ENCODE measurements around the gene LEFTY1. TPM values are rescaled to one million over a fixed set of nuclear protein-coding genes. Genes with fewer than 3 reads are reported as not detected.
A peak's percentile ranks its signal among the peaks of the same experiment; 100 is the strongest.
"Not testable (repeated sequence)": the region's sequence is repeated elsewhere in the genome, so short reads cannot be mapped to it uniquely, and the experiment has no call there.

LEFTY1 gene
- total and polyA plus RNA-seq, 5 donors = 0.11 to 0.54 (median 0.48) TPM

DNA sequence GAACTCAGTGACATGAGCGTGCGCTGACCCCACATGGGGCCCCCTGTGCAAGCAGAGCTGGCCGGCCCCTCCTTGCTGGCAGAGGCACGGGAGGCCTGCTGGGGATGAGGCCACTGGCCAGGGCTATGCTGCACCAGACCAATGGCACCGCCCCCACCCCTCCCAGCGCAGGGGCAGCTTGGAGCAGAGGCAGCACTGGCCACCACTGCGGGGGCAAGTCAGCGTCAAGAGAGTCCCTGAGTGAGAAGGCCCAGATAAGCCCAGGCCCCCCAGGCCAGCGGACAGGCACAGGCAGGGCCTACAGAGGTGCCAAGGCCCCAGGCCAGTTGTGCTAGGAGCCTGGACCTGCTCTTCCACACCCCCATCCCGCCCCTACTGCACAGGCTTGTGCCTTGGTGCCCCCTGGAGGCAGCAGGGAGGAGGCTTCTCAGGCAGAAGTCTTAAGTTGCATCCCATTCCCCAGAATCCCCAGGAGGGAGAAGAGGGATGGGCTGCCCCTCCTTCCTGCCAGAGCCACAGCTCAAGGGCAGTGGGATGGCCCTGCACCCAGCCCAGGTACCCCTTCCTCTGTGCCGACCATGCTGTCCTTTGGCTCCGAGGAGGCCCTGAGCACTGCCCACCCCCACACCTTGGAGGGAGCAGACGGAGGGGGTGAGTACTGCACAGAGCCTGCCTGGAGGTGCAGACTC, 43.2 kb downstream of the LEFTY1 start:
- Histone ChIP-seq H3K9me3 (ENCODE audit: control insufficient read depth, low read length) (no peaks in the 10 kb centered on the region), H3K4me1 (ENCODE audit: control insufficient read depth, insufficient read depth, low read length) (no peaks in the 10 kb centered on the region), H3K27ac (ENCODE audit: low read length) (no peak overlapping the region), H3K27me3 (ENCODE audit: control insufficient read depth, insufficient read depth) (no peaks in the 10 kb centered on the region), H3K4me3 (ENCODE audit: low read length) (no peak overlapping the region)
- 58% methylated on average over 13 of the region's 13 CpGs for WGBS
- DNase-seq (peak; percentile 88 to 94 (median 91)), ATAC-seq (peak; percentile 78 to 82)
- intact Hi-C loops (cut with DNase I) = loop anchor here in 3 of 4 donors (5.0 to 10.0 kb wide), 3 partner anchors 71 to 371 kb away; partner anchors contain the start of gene SRP9 (in 1 of the 3)

DNA sequence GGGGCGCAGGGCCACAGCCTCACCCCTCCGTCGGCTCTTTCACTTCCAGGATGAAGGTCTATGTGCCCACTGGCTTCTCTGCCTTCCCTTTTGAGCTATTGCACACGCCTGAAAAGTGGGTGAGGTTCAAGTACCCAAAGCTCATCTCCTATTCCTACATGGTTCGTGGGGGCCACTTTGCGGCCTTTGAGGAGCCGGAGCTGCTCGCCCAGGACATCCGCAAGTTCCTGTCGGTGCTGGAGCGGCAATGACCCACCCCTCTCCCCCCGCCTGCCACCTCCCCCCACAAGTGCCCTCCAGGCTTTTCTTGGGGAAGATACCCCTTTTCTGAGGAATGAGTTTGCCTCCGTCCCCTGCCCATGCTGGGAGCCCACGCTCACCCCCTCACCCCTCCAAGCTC, 43.8 kb downstream of the LEFTY1 start:
- Histone ChIP-seq H3K27ac (ENCODE audit: low read length) (no peak overlapping the region), H3K27me3 (ENCODE audit: control insufficient read depth, insufficient read depth) (no peaks in the 10 kb centered on the region), H3K4me1 (ENCODE audit: control insufficient read depth, insufficient read depth, low read length) (no peaks in the 10 kb centered on the region), H3K9me3 (ENCODE audit: control insufficient read depth, low read length) (no peaks in the 10 kb centered on the region), H3K4me3 (ENCODE audit: low read length) (no peak overlapping the region)
- DNase-seq (no peak), ATAC-seq (no peak)
- WGBS = 87% methylated on average over 14 of the region's 14 CpGs
- intact Hi-C loops (cut with DNase I) = loop anchor here in 3 of 4 donors (5.0 to 10.0 kb wide), 3 partner anchors 70 to 370 kb away; partner anchors contain the start of gene SRP9 (in 1 of the 3)

DNA sequence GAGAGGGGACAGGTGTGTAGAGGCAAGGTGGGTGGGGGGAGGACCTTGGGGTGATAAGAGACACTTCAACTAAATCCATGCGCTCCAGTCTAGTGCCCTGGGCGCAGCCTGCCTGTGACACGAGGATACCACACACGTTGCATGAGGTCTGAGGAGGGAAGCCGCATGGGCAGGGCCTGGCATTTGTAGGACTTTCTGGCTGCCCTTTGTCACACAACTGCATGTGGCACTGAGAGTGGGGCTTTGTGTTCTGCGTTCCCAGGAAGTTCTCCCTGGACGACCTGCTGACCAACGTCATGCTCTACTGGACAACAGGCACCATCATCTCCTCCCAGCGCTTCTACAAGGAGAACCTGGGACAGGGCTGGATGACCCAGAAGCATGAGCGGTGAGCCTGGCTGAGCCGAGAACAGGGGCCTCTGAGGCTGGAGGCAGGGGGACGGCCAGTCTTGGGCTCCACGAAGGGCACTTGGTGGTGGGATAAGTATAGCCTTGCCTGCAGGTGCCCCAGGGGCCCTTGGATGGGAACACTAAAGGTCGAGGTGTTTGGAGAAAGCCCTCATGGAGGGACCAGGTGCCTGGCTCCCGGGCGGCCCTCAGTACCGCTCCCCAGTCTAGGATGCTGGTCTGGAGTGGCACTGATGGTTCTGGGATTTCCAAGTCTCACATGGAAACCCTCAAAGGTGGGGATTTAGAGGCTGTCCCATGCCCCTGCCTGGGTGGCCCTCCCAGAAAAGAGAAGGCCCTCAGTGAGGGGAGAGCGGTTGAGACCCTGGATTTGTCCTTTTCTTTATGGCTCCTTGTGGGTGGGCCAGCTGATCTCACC, 44.5 kb downstream of the LEFTY1 start:
- 83% methylated on average over 18 of the region's 18 CpGs for WGBS
- no peaks in the 10 kb centered on the region for H3K4me1 ChIP-seq (ENCODE audit: control insufficient read depth, insufficient read depth, low read length)
- H3K4me3 ChIP-seq (ENCODE audit: low read length) = no peak overlapping the region
- H3K27ac ChIP-seq (ENCODE audit: low read length) = no peak overlapping the region
- H3K27me3 ChIP-seq (ENCODE audit: control insufficient read depth, insufficient read depth) = no peaks in the 10 kb centered on the region
- intact Hi-C loops (cut with DNase I) = loop anchor here in 3 of 4 donors (5.0 to 10.0 kb wide), 3 partner anchors 70 to 370 kb away; partner anchors contain the start of gene SRP9 (in 1 of the 3)
- no peak for DNase-seq
- ATAC-seq = no peak
- H3K9me3 ChIP-seq (ENCODE audit: control insufficient read depth, low read length) = no peaks in the 10 kb centered on the region

DNA sequence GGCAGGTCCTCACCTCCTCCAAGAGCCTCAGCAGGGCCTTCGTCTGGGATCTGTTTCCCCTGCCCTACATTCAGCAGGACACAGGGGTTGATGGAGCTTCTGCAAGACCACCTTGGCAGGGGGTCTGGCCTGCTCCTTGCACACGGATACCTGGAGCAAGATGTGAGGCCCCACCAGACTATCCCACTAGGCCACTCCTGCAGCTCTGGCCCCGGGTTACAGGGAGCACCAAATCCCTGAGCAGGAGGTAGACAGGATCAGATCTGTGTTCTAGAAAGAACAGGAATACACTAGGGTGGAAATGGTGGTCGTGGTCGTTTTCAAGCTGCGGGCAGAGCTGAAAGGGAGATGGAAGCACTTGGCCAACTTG, 45.5 kb downstream of the LEFTY1 start:
- ATAC-seq = no peak
- DNase-seq = no peak
- H3K27me3 ChIP-seq (ENCODE audit: control insufficient read depth, insufficient read depth) = no peaks in the 10 kb centered on the region
- no peaks in the 10 kb centered on the region for H3K4me1 ChIP-seq (ENCODE audit: control insufficient read depth, insufficient read depth, low read length)
- 80% methylated on average over 6 of the region's 6 CpGs for WGBS
- H3K27ac ChIP-seq (ENCODE audit: low read length) = no peak overlapping the region
- intact Hi-C loops (cut with DNase I) = loop anchor here in 3 of 4 donors (10.0 kb wide), 2 partner anchors 69 to 369 kb away; partner anchors contain the start of gene SRP9 (in 1 of the 3)
- no peak overlapping the region for H3K4me3 ChIP-seq (ENCODE audit: low read length)
- H3K9me3 ChIP-seq (ENCODE audit: control insufficient read depth, low read length) = no peaks in the 10 kb centered on the region

DNA sequence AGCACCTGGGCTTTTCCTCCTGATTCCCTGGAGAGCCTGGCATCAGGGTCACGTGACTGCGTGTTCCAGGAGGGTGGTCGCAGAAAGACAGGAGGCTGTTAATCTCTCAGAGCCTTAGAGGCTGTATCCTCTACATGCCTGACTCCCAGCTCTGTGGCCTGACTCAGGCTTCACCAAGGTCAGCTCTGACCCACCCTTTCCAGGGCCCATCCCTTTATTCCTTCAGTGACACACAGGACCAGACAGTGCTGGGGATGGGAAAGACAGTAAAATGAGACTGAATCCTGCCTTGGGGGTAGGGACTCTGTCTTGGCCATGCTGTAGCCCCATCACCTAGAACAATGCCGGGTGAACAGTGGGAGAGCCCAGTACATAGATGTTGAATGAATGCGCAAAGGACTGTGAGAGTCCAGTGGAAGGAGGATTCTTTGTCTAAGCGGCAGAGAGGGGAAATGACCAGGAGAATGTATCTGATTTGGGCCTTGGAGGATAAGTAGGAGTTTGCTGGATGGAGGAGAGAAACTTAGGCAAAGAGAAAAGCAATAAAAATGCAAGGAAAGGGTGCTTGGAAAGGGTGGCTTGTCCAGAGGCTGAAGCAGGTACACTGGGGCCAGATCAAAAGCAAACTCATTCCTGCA, 46.0 kb downstream of the LEFTY1 start:
- Histone ChIP-seq H3K4me1 (ENCODE audit: control insufficient read depth, insufficient read depth, low read length) (no peaks in the 10 kb centered on the region), H3K9me3 (ENCODE audit: control insufficient read depth, low read length) (no peaks in the 10 kb centered on the region), H3K27me3 (ENCODE audit: control insufficient read depth, insufficient read depth) (no peaks in the 10 kb centered on the region), H3K27ac (ENCODE audit: low read length) (no peak overlapping the region), H3K4me3 (ENCODE audit: low read length) (no peak overlapping the region)
- intact Hi-C loops (cut with DNase I) = loop anchor here in 3 of 4 donors (10.0 kb wide), 2 partner anchors 68 to 368 kb away; partner anchors contain the start of gene SRP9 (in 1 of the 3)
- DNase-seq = no peak
- no peak for ATAC-seq
- WGBS = 88% methylated on average over 6 of the region's 6 CpGs

DNA sequence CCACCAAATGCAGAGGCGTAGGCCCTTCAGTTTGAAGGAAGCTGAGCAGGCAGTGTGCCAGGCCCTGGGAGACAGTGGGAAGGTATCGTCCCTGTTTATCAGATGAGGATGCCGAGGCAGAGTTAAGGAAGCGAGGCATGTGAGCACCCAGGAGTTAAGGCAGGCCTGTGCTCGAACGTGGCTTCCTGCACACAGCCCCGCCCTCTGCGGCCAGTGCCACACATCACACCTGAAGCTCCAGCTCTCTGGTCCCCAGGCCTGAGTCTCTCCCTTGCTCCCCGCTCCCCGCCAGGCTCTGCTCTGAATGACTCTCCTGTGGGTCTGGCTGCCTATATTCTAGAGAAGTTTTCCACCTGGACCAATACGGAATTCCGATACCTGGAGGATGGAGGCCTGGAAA, 46.9 kb downstream of the LEFTY1 start:
- H3K27me3 ChIP-seq (ENCODE audit: control insufficient read depth, insufficient read depth) = no peaks in the 10 kb centered on the region
- no peaks in the 10 kb centered on the region for H3K4me1 ChIP-seq (ENCODE audit: control insufficient read depth, insufficient read depth, low read length)
- whole genome bisulfite sequencing = 75% methylated on average over 12 of the region's 12 CpGs
- H3K27ac ChIP-seq (ENCODE audit: low read length) = no peak overlapping the region
- DNase-seq (no peak), ATAC-seq (no peak)
- no peaks in the 10 kb centered on the region for H3K9me3 ChIP-seq (ENCODE audit: control insufficient read depth, low read length)
- intact Hi-C loops (cut with DNase I) = loop anchor here in 3 of 4 donors (10.0 kb wide), 2 partner anchors 67 to 367 kb away; partner anchors contain the start of gene SRP9 (in 1 of the 3)
- H3K4me3 ChIP-seq (ENCODE audit: low read length) = no peak overlapping the region

DNA sequence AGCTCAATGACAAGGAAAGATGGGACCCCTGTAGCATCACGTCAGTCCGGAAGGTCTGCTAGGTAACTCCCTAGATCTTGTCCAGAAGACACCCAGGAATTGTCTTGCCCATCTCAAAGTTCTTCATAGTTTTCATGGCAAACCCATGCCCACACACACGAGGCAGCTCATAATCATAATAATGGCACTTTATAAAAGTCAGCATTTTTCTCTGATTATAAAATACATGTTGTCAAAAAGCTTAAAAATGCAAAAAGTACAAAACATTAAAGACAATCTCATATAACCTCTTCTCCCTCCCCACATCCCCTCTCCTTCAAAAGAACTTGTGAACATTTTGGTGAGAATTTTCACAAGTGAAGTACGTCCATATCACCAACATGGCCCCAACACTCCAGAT, 48.2 kb downstream of the LEFTY1 start:
- intact Hi-C loops (cut with DNase I) = loop anchor here in 3 of 4 donors (10.0 kb wide), 2 partner anchors 66 to 366 kb away; partner anchors contain the start of gene SRP9 (in 1 of the 3)
- no peak for ATAC-seq
- Histone ChIP-seq H3K27ac (ENCODE audit: low read length) (no peak overlapping the region), H3K9me3 (ENCODE audit: control insufficient read depth, low read length) (no peaks in the 10 kb centered on the region), H3K4me3 (ENCODE audit: low read length) (no peak overlapping the region), H3K4me1 (ENCODE audit: control insufficient read depth, insufficient read depth, low read length) (no peaks in the 10 kb centered on the region), H3K27me3 (ENCODE audit: control insufficient read depth, insufficient read depth) (no peaks in the 10 kb centered on the region)
- 88% methylated on average over 4 of the region's 4 CpGs for WGBS
- DNase-seq = no peak

DNA sequence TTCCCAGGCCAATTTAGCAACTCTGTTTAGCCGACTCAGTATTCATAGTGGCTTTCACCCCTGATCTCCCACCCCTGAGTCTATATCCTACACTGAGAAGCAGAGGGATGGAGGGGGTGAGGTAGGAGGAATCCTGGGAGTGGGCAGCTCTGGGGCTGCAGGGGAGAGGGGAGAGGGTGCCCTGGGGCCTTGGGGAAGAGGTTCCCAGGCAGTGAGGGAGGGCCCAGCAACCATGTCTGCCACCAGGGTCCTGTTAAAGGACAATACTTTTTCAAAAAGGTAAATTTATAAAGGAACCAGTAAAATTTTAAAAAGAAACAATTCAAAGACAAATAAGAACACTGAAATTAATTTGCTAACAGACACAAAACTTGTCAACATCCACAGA, 48.7 kb downstream of the LEFTY1 start:
- Histone ChIP-seq H3K9me3 (ENCODE audit: control insufficient read depth, low read length) (no peaks in the 10 kb centered on the region), H3K4me1 (ENCODE audit: control insufficient read depth, insufficient read depth, low read length) (no peaks in the 10 kb centered on the region), H3K27ac (ENCODE audit: low read length) (no peak overlapping the region), H3K27me3 (ENCODE audit: control insufficient read depth, insufficient read depth) (no peaks in the 10 kb centered on the region), H3K4me3 (ENCODE audit: low read length) (no peak overlapping the region)
- intact Hi-C loops (cut with DNase I) = loop anchor here in 3 of 4 donors (10.0 kb wide), 2 partner anchors 65 to 365 kb away; partner anchors contain the start of gene SRP9 (in 1 of the 3)
- 88% methylated on average over 1 of the region's 1 CpG for WGBS
- DNase-seq (no peak), ATAC-seq (no peak)

DNA sequence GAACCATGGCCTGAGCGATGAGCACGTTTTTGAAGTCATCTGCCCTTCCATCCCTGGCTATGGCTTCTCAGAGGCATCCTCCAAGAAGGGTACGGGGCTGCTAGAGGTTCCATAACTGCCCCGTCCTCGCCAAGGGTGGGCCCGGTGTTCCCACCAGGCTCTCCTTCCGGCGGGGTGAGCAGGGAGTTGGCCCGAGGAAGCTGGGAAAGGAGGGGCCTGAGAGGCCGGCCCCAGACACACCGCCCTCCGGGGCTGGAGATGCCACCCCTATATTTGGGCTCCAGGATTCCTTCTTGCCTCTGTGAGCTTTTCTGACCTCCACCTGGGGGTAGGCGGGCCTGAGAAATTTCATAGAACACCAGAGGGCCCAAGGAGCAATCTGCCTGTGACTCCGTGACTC, 50.2 kb downstream of the LEFTY1 start:
- H3K27me3 ChIP-seq (ENCODE audit: control insufficient read depth, insufficient read depth) = no peaks in the 10 kb centered on the region
- no peaks in the 10 kb centered on the region for H3K9me3 ChIP-seq (ENCODE audit: control insufficient read depth, low read length)
- no peak for ATAC-seq
- 90% methylated on average over 14 of the region's 14 CpGs for WGBS
- H3K27ac ChIP-seq (ENCODE audit: low read length) = no peak overlapping the region
- intact Hi-C loops (cut with DNase I) = no loop called here
- H3K4me1 ChIP-seq (ENCODE audit: control insufficient read depth, insufficient read depth, low read length) = peaks cover 3% of the 10 kb centered on the region
- H3K4me3 ChIP-seq (ENCODE audit: low read length) = no peak overlapping the region
- no peak for DNase-seq

DNA sequence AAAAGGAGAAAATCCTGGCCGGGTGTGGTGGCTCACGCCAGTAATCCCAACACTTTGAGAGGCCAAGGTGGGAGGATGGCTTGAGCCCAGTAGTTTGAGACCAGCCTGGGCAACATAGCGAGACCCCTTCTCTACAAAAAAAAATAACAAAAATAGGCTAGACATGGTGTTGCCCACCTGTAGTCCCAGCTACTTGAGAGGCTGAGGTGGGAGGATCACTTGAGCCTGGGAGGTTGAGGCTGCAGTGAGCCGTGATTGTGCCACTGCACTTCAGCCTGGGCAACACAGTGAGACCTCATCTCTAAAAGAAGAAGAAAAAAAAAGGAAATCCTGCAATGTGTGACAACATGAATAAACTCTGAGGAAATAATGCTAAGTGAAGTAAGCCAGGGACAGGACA, 52.6 kb downstream of the LEFTY1 start:
- H3K9me3 ChIP-seq (ENCODE audit: control insufficient read depth, low read length); DNase-seq; H3K27me3 ChIP-seq (ENCODE audit: control insufficient read depth, insufficient read depth); intact Hi-C loops (cut with DNase I); H3K4me1 ChIP-seq (ENCODE audit: control insufficient read depth, insufficient read depth, low read length); H3K27ac ChIP-seq (ENCODE audit: low read length); H3K4me3 ChIP-seq (ENCODE audit: low read length); ATAC-seq: not testable (repeated sequence)
- WGBS = 75% methylated on average over 4 of the region's 4 CpGs
